HS-27A (cell line): ENCODE results near the gene GHRL.

Experiments used
- DNase-seq: peaks from one replicate; pipeline ENCODE4 v3.0.0-alpha.2; 2012; ENCODE audit warnings: low read depth, missing footprints

GHRL gene

GRCh38 chr3:10292505-10293419, at the start of gene GHRL:
Gene GHRL (minus strand): TSS chr3:10292947. CDS start chr3:10290180, 2,767 bp downstream.
- DNase-seq = no peak

GRCh38 chr3:10341901-10342398, 49.2 kb upstream of the GHRL start:
- DNase-seq = no peak

- DNase-seq = no peak
Observed at GRCh38 chr3:10340476-10340875, 47.7 kb upstream of the GHRL start.

- no peak for DNase-seq
Observed at GRCh38 chr3:10340046-10340445, 47.3 kb upstream of the GHRL start.

GRCh38 chr3:10339376-10339955, 46.7 kb upstream of the GHRL start:
- no peak for DNase-seq

- DNase-seq = no peak
Observed at GRCh38 chr3:10338591-10339353, 46.0 kb upstream of the GHRL start.

- no peak for DNase-seq
Observed at GRCh38 chr3:10338164-10338470, 45.4 kb upstream of the GHRL start.

- DNase-seq = no peak
Observed at GRCh38 chr3:10337323-10338163, 44.8 kb upstream of the GHRL start.

- no peak for DNase-seq
Observed at GRCh38 chr3:10336761-10337160, 44.0 kb upstream of the GHRL start.

- no peak for DNase-seq
Observed at GRCh38 chr3:10335871-10336622, 43.3 kb upstream of the GHRL start.

- no peak for DNase-seq
Observed at GRCh38 chr3:10335190-10335738, 42.5 kb upstream of the GHRL start.

GRCh38 chr3:10334459-10334858, 41.7 kb upstream of the GHRL start:
- DNase-seq = no peak

GRCh38 chr3:10334042-10334441, 41.3 kb upstream of the GHRL start:
- DNase-seq = no peak

GRCh38 chr3:10333349-10333650, 40.6 kb upstream of the GHRL start:
- DNase-seq = no peak

GRCh38 chr3:10332481-10333348, 40.0 kb upstream of the GHRL start:
- no peak for DNase-seq

GRCh38 chr3:10331320-10331719, 38.6 kb upstream of the GHRL start:
- DNase-seq = no peak

- no peak for DNase-seq
Observed at GRCh38 chr3:10330319-10330718, 37.6 kb upstream of the GHRL start.

GRCh38 chr3:10329495-10330015, 36.8 kb upstream of the GHRL start:
- DNase-seq = no peak

- DNase-seq = no peak
Observed at GRCh38 chr3:10328460-10329071, 35.8 kb upstream of the GHRL start.
